Measurements from ENCODE around the gene CYP2C19. TPM values are rescaled to one million over a fixed set of nuclear protein-coding genes. Genes with fewer than 3 reads are reported as not detected.

CYP2C19 gene
- total and polyA plus RNA-seq, 9 of the 15 experiments (the other 6 are each of a cell fraction or from before 2014, with no cell fraction given): not detected

DNA sequence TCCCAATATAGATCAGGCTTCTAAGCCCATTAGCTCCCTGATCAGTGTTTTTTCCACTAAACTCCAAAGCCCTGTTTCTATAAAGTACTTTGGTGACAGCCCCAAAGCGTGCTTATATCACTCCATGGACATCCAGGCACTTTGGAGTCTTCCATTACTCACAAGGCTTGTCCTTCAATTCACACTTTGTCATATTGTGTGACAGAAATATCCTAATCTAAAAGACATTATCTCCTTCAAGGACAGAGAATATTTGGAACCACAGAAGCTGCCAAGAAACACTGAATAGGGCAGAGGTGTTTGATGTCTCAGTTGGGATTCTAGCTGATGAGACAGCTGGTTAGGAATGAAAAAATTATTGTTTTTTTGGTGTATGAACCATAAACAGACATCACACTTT lies 18.4 kb downstream of the CYP2C19 start (continued):
- TF ChIP-seq NR4A1 (CRISPR knock-in tag; IDR thresholded peaks at IDR 0.05) (no peak), NR4A1 (tag; IDR thresholded peaks at IDR 0.05) (no peak), NFIC (IDR thresholded peaks at IDR 0.05) (no peak), CBX8 (IDR thresholded peaks at IDR 0.05; ENCODE audit: borderline replicate concordance, extremely low read depth, low read depth, low read length, poor library complexity, severe bottlenecking) (no peak), MTA1 (IDR thresholded peaks at IDR 0.05; ENCODE audit: borderline replicate concordance) (no peak), ZNF436 (CRISPR knock-in tag; IDR thresholded peaks at IDR 0.05) (no peak)

DNA sequence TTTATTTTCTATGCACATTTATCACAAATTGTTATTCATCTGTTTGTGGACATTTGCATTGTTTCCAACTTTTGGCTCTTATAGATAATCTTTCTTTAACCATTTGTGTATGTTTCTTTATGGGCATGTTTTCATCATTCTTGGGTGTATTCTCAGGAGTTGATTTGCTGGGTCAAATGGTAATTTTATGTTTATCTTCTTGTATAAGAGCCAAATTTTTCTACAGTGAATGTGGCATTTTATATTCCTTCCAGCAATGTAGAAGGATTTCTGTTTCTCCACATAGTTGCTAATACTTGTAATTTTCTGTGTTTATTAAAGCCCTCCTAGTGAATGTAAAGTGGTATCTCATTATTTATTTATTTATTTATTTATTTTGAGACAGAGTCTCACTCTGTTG lies 21.8 kb downstream of the CYP2C19 start:
- H3K79me2 ChIP-seq (ENCODE audit: control insufficient read depth, insufficient read depth, low read length): no peaks in the 10 kb centered on the region
- H3K4me1 ChIP-seq (replicated peaks in 1 of 2; ENCODE audit: control insufficient read depth in 2 of 2, insufficient read depth in 2 of 2, low read length in 2 of 2): no peaks in the 10 kb centered on the region
- H3K36me3 ChIP-seq (ENCODE audit: control insufficient read depth, insufficient read depth, low read length): no peaks in the 10 kb centered on the region
- FAIRE-seq (no peak), DNase-seq (ENCODE audit: extremely low read depth in 1 of 4, low spot score in 3 of 4) (no peak), ATAC-seq (no peak)
- H2AFZ ChIP-seq (ENCODE audit: low read depth, low read length): no peak overlapping the region
- H4K20me1 ChIP-seq (replicated peaks; ENCODE audit: control insufficient read depth, insufficient read depth, low read length): no peaks in the 10 kb centered on the region
- H3K27me3 ChIP-seq (ENCODE audit: control insufficient read depth in 2 of 2, insufficient read depth in 2 of 2, low read length in 2 of 2): no peaks in the 10 kb centered on the region
- H3K9ac ChIP-seq (ENCODE audit: insufficient read depth in 1 of 2, low read depth in 2 of 2, low read length in 2 of 2): no peak overlapping the region
- H3K27ac ChIP-seq (ENCODE audit: extremely low read depth, low read depth, low read length): no peak overlapping the region
- intact Hi-C loops (cut with micrococcal nuclease) (no loop called here), in situ Hi-C loops (cut with MboI) (no loop called here)
- TF ChIP-seq KDM4B (IDR thresholded peaks at IDR 0.05; ENCODE audit: borderline replicate concordance in 2 of 2, low read depth in 1 of 2) (no peak), CCAR2 (IDR thresholded peaks at IDR 0.05; ENCODE audit: low read depth, low read length) (no peak), ZFP30 (CRISPR knock-in tag; IDR thresholded peaks at IDR 0.05; ENCODE audit: borderline replicate concordance) (no peak), ZNF174 (CRISPR knock-in tag; IDR thresholded peaks at IDR 0.05) (no peak), SMAD4 (CRISPR knock-in tag; conservative IDR thresholded peaks at IDR 0.05) (no peak), KAT8 (IDR thresholded peaks at IDR 0.05; ENCODE audit: low read depth) (no peak)
- TF ChIP-seq, protein P1, sequence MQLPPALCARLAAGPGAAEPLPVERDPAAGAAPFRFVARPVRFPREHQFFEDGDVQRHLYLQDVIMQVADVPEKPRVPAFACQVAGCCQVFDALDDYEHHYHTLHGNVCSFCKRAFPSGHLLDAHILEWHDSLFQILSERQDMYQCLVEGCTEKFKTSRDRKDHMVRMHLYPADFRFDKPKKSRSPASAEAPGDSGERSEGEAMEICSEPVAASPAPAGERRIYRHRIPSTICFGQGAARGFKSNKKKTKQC (CRISPR knock-in tag; IDR thresholded peaks at IDR 0.05): no peak
- TF ChIP-seq, protein P2, sequence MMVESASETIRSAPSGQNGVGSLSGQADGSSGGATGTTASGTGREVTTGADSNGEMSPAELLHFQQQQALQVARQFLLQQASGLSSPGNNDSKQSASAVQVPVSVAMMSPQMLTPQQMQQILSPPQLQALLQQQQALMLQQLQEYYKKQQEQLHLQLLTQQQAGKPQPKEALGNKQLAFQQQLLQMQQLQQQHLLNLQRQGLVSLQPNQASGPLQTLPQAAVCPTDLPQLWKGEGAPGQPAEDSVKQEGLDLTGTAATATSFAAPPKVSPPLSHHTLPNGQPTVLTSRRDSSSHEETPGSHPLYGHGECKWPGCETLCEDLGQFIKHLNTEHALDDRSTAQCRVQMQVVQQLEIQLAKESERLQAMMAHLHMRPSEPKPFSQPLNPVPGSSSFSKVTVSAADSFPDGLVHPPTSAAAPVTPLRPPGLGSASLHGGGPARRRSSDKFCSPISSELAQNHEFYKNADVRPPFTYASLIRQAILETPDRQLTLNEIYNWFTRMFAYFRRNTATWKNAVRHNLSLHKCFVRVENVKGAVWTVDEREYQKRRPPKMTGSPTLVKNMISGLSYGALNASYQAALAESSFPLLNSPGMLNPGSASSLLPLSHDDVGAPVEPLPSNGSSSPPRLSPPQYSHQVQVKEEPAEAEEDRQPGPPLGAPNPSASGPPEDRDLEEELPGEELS (CRISPR knock-in tag; IDR thresholded peaks at IDR 0.05; ENCODE audit: borderline replicate concordance): no peak
- TF ChIP-seq, protein P3, sequence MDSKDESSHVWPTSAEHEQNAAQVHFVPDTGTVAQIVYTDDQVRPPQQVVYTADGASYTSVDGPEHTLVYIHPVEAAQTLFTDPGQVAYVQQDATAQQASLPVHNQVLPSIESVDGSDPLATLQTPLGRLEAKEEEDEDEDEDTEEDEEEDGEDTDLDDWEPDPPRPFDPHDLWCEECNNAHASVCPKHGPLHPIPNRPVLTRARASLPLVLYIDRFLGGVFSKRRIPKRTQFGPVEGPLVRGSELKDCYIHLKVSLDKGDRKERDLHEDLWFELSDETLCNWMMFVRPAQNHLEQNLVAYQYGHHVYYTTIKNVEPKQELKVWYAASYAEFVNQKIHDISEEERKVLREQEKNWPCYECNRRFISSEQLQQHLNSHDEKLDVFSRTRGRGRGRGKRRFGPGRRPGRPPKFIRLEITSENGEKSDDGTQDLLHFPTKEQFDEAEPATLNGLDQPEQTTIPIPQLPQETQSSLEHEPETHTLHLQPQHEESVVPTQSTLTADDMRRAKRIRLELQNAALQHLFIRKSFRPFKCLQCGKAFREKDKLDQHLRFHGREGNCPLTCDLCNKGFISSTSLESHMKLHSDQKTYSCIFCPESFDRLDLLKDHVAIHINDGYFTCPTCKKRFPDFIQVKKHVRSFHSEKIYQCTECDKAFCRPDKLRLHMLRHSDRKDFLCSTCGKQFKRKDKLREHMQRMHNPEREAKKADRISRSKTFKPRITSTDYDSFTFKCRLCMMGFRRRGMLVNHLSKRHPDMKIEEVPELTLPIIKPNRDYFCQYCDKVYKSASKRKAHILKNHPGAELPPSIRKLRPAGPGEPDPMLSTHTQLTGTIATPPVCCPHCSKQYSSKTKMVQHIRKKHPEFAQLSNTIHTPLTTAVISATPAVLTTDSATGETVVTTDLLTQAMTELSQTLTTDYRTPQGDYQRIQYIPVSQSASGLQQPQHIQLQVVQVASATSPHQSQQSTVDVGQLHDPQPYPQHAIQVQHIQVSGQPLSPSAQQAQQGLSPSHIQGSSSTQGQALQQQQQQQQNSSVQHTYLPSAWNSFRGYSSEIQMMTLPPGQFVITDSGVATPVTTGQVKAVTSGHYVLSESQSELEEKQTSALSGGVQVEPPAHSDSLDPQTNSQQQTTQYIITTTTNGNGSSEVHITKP (IDR thresholded peaks at IDR 0.05; ENCODE audit: partially characterized antibody): no peak
- H3K9me3 ChIP-seq (replicated peaks; ENCODE audit: control insufficient read depth, insufficient read depth, low read depth, low read length): no peaks in the 10 kb centered on the region
- H3K4me3 ChIP-seq: no peak overlapping the region
- BruUV-seq (replicated peaks): no TSS peak
- no peaks in the 10 kb centered on the region for H3K9me1 ChIP-seq (ENCODE audit: control insufficient read depth, insufficient read depth, low read length)
- H3K4me2 ChIP-seq (ENCODE audit: insufficient read depth, low read length): no peak overlapping the region
- ChIA-PET CTCF (ENCODE audit: low intra/inter-chr PET ratio) (no interaction called here), POLR2A (no interaction called here)
